T-helper 2 cell (primary cell): ENCODE measurements around the gene FERMT1.
"Not testable (repeated sequence)": the region's sequence is repeated elsewhere in the genome, so short reads cannot be mapped to it uniquely, and the experiment has no call there.

Experiments
- DNase-seq, 5 experiments: peaks; one replicate each; pipeline versions ENCODE4 v3.0.0 to v3.0.0-alpha.2; 2012 to 2022

Gene FERMT1

DNA sequence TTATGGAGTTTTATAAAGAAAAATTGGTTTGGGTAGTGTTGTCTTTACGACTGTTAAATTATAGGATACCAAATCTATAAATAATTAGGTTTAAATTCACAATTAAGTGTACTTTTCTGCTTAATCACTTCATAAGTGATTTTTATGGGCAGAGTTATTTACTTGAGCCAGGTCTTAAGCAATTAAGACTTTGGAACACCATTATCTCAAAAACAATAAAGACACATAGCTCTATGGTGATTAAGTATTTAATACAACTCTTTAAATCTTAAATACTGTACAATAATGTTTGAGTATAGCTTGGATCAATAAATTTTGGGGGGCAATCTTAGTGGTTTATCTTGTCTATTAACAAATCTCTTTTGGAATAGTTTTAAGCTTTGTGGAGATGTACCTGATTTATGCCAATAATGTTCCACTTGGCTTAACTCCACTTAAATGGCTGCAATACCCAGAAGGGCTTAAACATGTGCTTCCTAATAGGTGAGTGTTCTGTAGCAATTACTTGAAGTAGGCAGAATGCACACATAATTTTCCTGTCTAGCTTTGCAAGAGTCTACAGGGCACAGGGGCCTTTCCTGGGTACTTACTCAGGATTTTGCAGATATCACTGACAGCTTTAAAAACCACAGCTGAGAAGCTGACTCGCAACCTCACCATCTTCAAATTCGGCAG, 7.5 kb downstream of the FERMT1 start:
- DNase-seq = no peak

DNA sequence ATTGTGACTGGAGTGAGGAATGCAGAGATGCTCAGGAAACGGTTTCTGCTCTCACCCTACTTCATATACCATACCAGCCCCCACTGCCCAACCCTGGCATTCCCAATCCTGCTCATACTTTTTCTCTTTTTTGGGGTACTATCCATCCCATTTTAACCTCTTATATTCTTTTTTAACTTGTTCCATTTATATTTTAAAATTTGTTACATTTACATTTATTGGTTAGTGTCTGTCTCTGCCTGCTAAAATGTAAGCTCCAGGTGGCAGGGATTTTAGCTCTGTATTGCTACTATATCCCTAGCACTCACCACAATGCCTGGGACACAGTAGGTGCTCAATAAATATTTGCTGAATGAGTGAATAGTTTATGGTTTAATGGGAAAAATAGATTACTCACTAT, 8.1 kb downstream of the FERMT1 start:
- no peak for DNase-seq

- no peak for DNase-seq
Measured at GRCh38 chr20:6113951-6114350, 8.9 kb downstream of the FERMT1 start.

DNA sequence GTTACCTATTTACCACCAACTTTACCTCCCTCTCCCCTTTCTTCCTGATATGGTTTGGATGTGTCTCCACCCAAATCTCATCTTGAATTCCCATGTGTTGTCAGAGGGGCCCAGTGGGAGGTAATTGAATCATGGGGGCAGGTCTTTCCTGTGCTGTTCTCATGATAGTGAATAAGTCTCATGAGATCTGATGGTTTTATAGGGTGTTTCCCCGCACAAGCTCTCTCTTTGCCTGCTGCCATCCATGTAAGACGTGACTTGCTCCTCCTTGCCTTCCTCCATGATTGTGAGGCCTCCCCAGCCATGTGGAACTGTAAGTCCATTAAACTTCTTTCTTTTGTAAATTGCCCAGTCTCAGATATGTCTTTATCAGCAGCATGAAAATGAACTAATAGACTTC, 9.9 kb downstream of the FERMT1 start:
- DNase-seq = not testable (repeated sequence)

DNA sequence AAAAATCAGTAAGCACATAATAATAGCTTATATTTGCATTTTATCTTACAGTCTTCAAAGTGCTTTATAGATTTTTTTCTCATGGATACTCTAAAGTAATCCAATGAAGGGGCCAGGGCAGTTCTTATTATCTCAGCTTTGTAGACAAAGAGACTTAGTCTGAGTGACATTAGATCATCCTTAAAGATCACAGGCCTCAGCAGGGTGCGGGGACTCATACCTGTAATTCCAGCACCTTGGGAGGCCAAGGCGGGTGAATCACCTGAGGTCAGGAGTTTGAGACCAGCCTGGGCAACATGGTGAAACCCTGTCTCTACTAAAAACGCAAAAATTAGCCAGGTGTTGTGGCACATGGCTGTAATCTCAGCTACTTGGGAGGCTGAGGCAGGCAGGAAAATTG, 14.5 kb downstream of the FERMT1 start:
- DNase-seq = no peak

DNA sequence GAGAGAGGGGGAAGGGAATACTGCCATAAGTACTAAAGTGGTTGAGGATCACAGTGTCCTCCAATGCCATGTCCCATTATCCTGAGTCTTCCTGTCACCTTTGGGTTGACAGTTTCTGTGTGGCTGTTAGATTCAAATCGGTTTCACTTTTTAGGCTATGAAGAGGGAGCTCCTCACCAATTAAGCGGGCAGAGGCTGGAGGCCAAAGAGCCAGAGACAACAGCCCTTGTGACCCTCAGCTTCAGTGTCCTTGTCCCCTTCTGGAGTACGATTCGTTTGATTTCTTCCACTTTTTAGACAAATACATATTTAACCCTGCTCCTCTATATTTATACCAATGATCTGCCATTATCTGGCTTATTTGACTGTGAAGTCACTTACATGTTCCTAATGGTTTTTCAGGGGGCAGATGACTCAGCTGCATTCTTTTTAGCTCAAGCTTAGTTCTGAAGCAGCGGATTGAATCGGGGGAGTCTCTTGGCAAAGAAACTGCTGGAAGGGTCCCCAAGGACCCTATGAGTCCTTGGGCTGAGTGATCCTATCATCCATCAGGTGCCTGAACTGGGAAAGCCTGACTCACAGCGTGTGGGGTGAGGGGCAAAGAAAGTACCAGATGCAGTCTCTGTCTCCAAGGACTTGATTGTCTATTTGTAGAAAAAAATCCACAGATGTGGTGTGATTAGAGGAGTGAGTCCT, 18.2 kb downstream of the FERMT1 start:
- no peak for DNase-seq

DNA sequence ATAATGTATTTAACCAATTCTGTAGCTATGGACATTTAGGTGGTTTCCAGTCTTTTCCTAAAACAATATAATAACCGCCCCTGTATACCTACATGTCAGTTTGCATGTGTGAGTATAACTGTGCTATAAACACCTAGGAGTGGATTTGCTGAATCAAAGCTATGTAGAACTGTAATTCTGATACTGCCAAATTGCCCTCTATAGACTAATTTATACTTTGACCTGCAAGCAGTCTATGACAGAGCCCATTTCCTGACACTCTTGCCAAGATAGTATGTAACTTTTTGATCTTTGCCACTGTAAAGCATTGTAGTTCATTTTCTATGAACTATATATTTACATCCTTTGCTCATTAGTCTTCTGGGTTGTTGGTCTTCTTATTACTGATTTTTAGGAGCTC, 19.5 kb downstream of the FERMT1 start:
- DNase-seq = no peak

DNA sequence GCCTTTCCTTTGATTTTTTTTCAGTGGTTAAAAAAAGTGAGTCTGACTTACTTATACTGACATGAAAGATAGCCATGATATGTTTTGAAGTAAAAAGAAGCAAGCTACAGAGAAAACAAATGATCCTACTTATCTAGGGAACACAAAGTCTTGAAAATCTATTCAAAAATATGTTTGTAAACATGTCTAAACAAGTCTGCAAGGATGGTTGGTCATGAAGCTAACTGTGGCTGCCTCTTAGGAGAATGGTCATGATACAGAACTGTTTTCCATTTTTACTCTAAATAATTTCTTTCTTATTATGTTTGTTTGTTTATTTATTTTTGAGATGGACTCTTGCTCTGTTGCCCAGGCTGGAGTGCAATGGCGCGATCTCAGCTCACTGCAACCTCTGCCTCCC, 21.5 kb downstream of the FERMT1 start:
- no peak for DNase-seq

DNA sequence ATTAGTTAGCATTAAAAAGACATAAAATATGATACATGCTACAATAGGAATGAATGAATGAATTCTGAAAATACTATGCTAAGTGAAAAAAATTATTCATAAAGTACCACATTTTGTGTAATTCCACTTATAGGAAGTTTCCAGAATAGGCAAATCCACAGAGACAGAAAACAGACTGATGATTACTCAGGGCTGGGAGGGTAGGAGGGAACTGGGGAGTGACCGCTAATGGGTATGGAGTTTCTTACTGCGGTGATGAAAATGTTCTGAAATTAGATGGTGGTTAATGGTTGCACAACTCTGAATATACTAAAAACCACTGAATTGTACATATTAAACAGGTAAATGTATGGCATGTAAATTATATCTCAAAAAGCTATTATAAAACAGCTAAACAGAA, 22.6 kb downstream of the FERMT1 start:
- no peak for DNase-seq

- no peak for DNase-seq
Measured at GRCh38 chr20:6099819-6100218, 23.0 kb downstream of the FERMT1 start.

DNA sequence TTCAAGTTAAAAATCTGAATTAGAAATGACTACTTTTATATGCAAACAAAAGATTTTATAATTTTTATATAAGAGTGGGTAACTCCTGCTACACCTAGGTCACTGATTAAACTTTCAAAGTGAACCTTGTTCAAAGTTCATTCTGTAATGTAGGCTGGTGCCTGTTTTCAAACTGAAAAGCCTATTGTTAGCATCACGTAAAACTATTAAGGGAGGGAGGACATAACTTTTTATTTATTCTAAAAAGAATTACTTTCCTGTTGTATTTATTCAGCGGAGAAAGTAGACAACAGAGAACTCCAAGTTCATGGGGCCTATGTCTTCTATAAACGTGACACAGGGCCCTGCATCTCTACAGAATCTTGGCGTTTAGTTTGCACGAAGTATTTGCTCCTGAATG, 27.4 kb downstream of the FERMT1 start:
- DNase-seq = no peak

- DNase-seq = no peak
Measured at GRCh38 chr20:6094565-6094964, 28.3 kb downstream of the FERMT1 start.

DNA sequence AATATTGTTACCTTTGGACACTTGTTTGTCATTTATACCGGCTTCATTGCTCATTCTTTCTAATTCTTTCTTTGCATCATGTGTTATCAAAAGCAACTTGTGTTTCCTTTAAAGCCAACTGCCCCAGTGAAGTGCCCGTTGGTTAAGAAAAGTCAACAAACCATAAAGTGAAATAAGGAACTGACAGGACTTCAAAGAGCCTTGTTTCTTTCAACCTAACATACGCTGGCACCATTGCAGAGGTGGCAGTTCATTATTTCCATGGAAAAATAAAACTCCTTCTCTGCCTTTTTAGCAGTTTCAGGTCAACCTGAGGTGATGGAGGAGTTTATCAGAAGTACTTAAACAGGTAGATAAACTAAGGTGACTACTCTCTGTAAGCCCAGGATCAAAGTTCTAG, 28.8 kb downstream of the FERMT1 start:
- DNase-seq = no peak

- DNase-seq = no peak
Measured at GRCh38 chr20:6091661-6092060, 31.2 kb downstream of the FERMT1 start.

- no peak for DNase-seq
Measured at GRCh38 chr20:6086868-6087267, 36.0 kb downstream of the FERMT1 start.

DNA sequence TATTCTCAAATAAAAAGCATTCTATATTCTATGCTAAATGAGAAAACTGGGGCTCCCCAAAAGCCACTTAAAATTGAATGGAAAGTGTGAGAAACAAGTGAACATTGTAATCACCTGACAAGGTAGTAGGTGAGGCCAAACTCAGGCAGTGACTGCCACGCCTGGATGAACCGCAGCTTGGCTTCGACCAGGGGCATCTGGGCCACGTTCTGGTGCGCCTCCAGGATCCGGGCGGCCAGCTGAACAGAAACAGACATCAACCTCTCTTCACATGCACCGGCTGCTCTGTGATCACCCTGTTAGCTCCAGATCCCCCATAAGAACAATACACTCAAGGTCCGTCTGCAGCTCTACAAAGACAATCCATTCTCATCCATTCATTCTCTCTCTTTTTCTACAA, 38.9 kb downstream of the FERMT1 start:
- DNase-seq = no peak

GRCh38 chr20:6081236-6081635, 41.6 kb downstream of the FERMT1 start:
- DNase-seq = no peak

GRCh38 chr20:6079016-6079415, 43.8 kb downstream of the FERMT1 start:
- no peak for DNase-seq

GRCh38 chr20:6075428-6076219, 47.2 kb downstream of the FERMT1 start:
- no peak for DNase-seq

DNA sequence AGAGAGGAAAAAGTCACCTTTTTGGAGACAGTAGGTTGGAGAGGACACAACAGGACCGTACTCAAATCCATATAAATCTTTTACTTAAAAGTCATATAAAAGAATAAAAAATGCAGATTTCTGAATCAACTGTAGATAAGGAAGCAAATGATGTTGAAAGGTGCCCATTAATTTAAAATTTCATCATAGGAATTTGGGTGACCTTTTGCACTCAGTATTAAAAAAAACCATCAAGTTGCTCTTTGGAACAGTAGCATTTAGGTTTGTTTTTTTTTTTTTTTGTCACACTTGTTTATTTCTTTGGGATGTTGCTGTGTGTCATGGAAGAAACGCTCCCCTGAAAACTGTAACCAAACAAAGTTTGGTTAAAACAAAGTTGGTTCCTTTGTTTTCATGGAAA, 48.0 kb downstream of the FERMT1 start:
- DNase-seq = no peak

DNA sequence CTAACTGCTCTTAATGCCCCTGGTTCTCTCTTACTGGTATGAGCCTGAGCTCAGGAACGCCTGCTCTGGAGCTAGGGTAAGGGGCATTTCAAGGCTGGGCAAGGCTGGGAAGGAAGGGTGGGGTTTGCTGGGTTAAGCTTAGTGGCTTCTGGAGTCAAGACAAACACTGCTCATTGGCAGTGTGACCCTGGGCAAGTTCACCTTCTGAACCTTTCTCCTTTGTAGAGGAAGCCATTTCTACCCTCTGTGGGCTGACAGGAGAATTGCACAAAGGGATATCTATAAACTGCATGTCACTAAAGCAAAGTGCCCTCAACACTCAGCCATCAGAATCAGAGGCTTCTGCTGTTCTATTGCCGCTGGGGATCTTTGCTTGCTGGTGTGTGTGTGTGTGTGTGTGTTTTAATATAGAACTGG, 48.7 kb downstream of the FERMT1 start:
- DNase-seq = peak in 1 of 5 experiments; percentile 35

DNA sequence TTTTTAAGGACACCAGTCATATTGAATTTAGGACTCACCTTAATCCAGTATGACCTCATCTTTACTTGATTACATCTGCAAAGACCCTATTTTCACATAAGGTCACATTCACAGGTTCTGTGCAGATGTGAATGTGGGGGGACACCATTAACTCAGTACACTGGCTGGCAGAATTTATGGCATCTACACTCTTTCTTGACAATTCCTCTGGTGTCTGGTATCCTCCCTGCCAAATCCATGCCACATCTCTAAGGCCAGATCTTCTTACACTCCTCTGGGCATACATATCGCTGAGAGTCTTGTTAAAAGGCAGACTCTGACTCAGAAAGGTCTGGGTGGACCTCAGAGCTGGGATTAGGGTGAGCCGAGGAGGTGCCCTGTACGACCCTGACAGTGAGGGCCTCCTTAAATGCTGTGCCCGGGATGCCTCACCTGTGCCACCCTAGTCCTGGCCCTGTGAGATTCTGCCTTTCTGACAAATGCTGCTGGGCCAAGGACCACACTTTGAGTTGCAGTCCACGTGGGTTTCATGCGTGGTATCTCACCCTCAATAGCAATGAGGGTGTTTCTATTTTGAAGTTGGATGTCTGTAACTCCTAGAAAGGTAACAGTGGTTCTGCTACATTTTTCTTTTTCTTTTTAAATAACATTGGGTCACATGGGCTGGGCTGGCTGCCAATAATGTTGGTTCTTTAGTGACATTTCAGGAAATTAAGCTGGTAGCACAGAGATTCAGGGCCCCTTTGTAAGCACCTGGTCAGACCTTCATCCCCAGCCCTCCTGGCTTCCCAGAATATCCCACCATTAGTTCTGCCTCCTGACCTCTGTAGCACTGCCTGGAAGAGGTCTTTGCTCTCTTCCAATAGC, 51.8 kb downstream of the FERMT1 start:
- no peak for DNase-seq

- no peak for DNase-seq
Measured at GRCh38 chr20:6069669-6070068, 53.2 kb downstream of the FERMT1 start.
